ENCODE data around the gene DUSP2. TPM values are rescaled to one million over a fixed set of nuclear protein-coding genes. Genes with fewer than 3 reads are reported as not detected.

The DUSP2 gene
- total and polyA plus RNA-seq, 2 experiments from 2014 or later, result 6.6 to 13.0 TPM

DNA sequence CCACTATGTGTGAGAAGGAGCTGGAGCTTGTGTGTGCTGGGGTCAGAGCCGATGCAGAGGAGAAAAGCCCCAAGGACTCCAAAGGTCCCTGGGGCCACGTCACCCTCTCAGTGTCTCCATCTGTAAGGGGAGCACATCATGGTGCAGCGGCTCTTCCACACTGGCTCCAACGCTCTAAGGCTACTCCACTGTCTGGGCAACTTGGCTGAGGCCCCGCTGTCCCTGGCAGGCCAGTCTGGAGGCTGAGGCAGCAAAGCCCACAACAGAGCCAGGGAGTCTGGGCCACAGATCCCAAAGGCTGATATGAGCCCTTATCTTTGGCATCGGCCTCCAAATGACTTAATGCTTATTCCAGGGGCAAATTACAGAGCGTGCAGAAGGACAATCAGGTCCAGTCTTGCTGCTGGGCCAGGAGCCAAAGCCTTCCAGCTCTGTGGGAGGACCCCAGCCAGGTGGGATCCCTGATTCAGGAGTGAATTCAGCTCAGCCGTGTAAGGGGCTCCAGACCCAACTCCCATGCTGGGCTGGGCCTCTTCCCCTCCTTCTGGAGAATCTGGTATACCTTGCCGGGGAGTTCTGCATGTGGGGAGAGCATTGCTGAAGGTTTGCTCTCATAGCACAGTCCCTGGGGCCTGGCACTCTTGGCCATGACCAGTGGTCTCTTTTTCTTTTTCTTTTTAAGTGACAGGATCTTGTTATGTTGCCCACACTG lies 1.8 kb upstream of the DUSP2 start (continued):
- TF ChIP-seq, protein P1, sequence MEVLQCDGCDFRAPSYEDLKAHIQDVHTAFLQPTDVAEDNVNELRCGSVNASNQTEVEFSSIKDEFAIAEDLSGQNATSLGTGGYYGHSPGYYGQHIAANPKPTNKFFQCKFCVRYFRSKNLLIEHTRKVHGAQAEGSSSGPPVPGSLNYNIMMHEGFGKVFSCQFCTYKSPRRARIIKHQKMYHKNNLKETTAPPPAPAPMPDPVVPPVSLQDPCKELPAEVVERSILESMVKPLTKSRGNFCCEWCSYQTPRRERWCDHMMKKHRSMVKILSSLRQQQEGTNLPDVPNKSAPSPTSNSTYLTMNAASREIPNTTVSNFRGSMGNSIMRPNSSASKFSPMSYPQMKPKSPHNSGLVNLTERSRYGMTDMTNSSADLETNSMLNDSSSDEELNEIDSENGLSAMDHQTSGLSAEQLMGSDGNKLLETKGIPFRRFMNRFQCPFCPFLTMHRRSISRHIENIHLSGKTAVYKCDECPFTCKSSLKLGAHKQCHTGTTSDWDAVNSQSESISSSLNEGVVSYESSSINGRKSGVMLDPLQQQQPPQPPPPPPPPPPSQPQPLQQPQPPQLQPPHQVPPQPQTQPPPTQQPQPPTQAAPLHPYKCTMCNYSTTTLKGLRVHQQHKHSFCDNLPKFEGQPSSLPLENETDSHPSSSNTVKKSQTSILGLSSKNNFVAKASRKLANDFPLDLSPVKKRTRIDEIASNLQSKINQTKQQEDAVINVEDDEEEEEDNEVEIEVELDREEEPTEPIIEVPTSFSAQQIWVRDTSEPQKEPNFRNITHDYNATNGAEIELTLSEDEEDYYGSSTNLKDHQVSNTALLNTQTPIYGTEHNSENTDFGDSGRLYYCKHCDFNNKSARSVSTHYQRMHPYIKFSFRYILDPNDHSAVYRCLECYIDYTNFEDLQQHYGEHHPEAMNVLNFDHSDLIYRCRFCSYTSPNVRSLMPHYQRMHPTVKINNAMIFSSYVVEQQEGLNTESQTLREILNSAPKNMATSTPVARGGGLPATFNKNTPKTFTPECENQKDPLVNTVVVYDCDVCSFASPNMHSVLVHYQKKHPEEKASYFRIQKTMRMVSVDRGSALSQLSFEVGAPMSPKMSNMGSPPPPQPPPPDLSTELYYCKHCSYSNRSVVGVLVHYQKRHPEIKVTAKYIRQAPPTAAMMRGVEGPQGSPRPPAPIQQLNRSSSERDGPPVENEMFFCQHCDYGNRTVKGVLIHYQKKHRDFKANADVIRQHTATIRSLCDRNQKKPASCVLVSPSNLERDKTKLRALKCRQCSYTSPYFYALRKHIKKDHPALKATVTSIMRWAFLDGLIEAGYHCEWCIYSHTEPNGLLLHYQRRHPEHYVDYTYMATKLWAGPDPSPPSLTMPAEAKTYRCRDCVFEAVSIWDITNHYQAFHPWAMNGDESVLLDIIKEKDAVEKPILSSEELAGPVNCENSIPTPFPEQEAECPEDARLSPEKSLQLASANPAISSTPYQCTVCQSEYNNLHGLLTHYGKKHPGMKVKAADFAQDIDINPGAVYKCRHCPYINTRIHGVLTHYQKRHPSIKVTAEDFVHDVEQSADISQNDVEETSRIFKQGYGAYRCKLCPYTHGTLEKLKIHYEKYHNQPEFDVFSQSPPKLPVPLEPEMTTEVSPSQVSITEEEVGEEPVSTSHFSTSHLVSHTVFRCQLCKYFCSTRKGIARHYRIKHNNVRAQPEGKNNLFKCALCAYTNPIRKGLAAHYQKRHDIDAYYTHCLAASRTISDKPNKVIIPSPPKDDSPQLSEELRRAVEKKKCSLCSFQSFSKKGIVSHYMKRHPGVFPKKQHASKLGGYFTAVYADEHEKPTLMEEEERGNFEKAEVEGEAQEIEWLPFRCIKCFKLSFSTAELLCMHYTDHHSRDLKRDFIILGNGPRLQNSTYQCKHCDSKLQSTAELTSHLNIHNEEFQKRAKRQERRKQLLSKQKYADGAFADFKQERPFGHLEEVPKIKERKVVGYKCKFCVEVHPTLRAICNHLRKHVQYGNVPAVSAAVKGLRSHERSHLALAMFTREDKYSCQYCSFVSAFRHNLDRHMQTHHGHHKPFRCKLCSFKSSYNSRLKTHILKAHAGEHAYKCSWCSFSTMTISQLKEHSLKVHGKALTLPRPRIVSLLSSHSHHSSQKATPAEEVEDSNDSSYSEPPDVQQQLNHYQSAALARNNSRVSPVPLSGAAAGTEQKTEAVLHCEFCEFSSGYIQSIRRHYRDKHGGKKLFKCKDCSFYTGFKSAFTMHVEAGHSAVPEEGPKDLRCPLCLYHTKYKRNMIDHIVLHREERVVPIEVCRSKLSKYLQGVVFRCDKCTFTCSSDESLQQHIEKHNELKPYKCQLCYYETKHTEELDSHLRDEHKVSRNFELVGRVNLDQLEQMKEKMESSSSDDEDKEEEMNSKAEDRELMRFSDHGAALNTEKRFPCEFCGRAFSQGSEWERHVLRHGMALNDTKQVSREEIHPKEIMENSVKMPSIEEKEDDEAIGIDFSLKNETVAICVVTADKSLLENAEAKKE (CRISPR knock-in tag; IDR thresholded peaks at IDR 0.05), result no peak
- TF ChIP-seq, protein P2, sequence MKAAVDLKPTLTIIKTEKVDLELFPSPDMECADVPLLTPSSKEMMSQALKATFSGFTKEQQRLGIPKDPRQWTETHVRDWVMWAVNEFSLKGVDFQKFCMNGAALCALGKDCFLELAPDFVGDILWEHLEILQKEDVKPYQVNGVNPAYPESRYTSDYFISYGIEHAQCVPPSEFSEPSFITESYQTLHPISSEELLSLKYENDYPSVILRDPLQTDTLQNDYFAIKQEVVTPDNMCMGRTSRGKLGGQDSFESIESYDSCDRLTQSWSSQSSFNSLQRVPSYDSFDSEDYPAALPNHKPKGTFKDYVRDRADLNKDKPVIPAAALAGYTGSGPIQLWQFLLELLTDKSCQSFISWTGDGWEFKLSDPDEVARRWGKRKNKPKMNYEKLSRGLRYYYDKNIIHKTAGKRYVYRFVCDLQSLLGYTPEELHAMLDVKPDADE (IDR thresholded peaks at IDR 0.05), result no peak

DNA sequence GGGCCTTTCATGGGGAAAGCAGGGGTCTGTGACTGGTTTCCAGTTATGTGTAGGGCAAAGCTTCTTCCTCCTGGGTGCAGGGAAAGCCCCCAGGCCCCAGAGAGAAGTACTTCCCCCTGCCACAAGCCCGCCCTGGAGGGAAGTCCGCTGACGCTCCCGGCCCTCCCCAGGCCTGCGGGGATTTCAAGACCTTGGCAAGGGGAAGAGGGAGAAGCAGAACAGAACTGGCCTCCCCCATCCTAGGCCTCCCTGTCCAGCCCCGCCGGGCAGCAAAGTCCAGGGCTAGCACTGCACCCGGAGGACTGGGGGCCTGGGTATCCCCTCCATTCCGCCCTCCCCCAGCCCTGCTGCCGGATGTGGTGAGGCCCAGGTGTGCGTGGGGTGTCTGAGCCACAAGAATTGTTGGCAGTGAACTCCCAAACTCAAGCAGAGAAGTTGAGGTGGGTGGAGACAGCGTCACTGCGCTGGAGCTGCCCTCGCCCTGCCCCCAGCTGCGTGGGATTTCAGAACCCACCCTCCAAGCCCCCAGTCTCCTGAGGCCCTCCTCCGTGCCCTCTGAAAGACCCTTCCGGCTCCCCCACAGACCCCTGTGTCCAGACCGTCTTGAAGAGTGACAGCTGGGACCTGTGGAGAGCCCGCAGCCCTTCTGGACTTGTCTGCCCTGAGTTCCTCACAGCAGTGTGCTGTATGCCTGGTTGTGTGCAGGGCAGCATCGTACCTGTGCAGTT lies 1.1 kb upstream of the DUSP2 start:
- Histone ChIP-seq H2AFZ (no peak overlapping the region), H3K27ac (ENCODE audit: low read depth) (no peak overlapping the region), H3K36me3 (ENCODE audit: insufficient read depth) (no peaks in the 10 kb centered on the region), H4K20me1 (replicated peaks; ENCODE audit: insufficient read depth) (no peaks in the 10 kb centered on the region), H3K4me1 (ENCODE audit: insufficient read depth) (peaks cover 25% of the 10 kb centered on the region), H3K9me2 (ENCODE audit: insufficient read depth) (no peaks in the 10 kb centered on the region), H3K27me3 (ENCODE audit: insufficient read depth) (peaks cover 30% of the 10 kb centered on the region), H3F3A (replicated peaks; ENCODE audit: low read depth) (no peaks in the 10 kb centered on the region; the same call in none of the 2 replicates), H3K4me3 (peak overlapping the region; percentile 59; the same call in 1 of the 2 replicates), H3K79me2 (replicated peaks; ENCODE audit: insufficient read depth) (no peaks in the 10 kb centered on the region), H3K4me2 (peak overlapping the region; percentile 81)
- peaks cover 30% of the 10 kb centered on the region for H3K27me3 Mint-ChIP-seq (ENCODE audit: insufficient read depth, low read depth, poor library complexity)
- ATAC-seq (no peak), DNase-seq (ENCODE audit: low spot score) (no peak)
- H3K4me3 Mint-ChIP-seq, result no peak overlapping the region
- no peak overlapping the region for H3K27ac Mint-ChIP-seq
- H3K36me3 Mint-ChIP-seq (ENCODE audit: low read depth), result peaks cover 15% of the 10 kb centered on the region; the same call in 2 of the 3 replicates
- TF ChIP-seq, protein P2 (IDR thresholded peaks at IDR 0.05), result no peak
- TF ChIP-seq, protein P3, sequence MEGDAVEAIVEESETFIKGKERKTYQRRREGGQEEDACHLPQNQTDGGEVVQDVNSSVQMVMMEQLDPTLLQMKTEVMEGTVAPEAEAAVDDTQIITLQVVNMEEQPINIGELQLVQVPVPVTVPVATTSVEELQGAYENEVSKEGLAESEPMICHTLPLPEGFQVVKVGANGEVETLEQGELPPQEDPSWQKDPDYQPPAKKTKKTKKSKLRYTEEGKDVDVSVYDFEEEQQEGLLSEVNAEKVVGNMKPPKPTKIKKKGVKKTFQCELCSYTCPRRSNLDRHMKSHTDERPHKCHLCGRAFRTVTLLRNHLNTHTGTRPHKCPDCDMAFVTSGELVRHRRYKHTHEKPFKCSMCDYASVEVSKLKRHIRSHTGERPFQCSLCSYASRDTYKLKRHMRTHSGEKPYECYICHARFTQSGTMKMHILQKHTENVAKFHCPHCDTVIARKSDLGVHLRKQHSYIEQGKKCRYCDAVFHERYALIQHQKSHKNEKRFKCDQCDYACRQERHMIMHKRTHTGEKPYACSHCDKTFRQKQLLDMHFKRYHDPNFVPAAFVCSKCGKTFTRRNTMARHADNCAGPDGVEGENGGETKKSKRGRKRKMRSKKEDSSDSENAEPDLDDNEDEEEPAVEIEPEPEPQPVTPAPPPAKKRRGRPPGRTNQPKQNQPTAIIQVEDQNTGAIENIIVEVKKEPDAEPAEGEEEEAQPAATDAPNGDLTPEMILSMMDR (conservative IDR thresholded peaks at IDR 0.05; ENCODE audit: low read depth in 2 of 2), result no peak
- no peak for TF ChIP-seq NANOG (IDR thresholded peaks at IDR 0.05; ENCODE audit: borderline replicate concordance)
- TF ChIP-seq EZH2phosphoT487 (IDR thresholded peaks at IDR 0.05; ENCODE audit: unreplicated experiment), result no peak
- H3K4me1 Mint-ChIP-seq, result peaks cover 30% of the 10 kb centered on the region
- peaks cover 2% of the 10 kb centered on the region; the same call in 1 of the 3 replicates for H3K9me3 Mint-ChIP-seq

All from GM23338 (cell line).